SK-N-SH treated with all-trans-retinoic acid at 6 μM for 48 hours (cell line): ENCODE results near the gene LAG3.

Experiments
- ATAC-seq: fragments of 200-7000 bp; cut with Tn5 transposase; 3 replicates; pipeline ENCODE4 v1.9.1; 2020; ENCODE audit warnings: mild to moderate bottlenecking, moderate library complexity
- ARNTL ChIP-seq: fragments of 450-650 bp; formaldehyde crosslinking; IDR thresholded peaks from 2 replicates; pipeline ENCODE4 v1.5.0; 2020; ENCODE audit warnings: low read depth, mild to moderate bottlenecking, moderate library complexity, borderline replicate concordance
- CREB5 ChIP-seq: fragments of 250-450 bp; sonication (Bioruptor Pico); IDR thresholded peaks from 2 replicates; pipeline ENCODE4 v1.5.1; 2020; ENCODE audit warnings: low read depth, mild to moderate bottlenecking, moderate library complexity
- CSDC2 ChIP-seq: fragments of 250-450 bp; sonication (Bioruptor Pico); IDR thresholded peaks from 2 replicates; pipeline ENCODE4 v1.5.0; 2020; ENCODE audit warnings: mild to moderate bottlenecking, moderate library complexity
- CSRNP3 ChIP-seq: fragments of 250-450 bp; sonication (Bioruptor Pico); IDR thresholded peaks from 2 replicates; pipeline ENCODE4 v1.5.1; 2021; ENCODE audit warnings: mild to moderate bottlenecking, moderate library complexity
- ESRRG ChIP-seq: fragments of 250-450 bp; sonication (Bioruptor Pico); IDR thresholded peaks from 2 replicates; pipeline ENCODE4 v1.6.1; 2021; ENCODE audit warnings: mild to moderate bottlenecking
- GLIS3 ChIP-seq: fragments of 250-450 bp; sonication (Bioruptor Pico); IDR thresholded peaks from 2 replicates; pipeline ENCODE4 v1.5.0; 2020; ENCODE audit warnings: mild to moderate bottlenecking, moderate library complexity
- PATZ1 ChIP-seq: fragments of 250-450 bp; sonication (Bioruptor Pico); IDR thresholded peaks from 2 replicates; pipeline ENCODE4 v1.8.0; 2020; ENCODE audit warnings: mild to moderate bottlenecking, moderate library complexity, borderline replicate concordance
- PPARA ChIP-seq: fragments of 250-450 bp; sonication (Bioruptor Pico); IDR thresholded peaks from 2 replicates; pipeline ENCODE4 v1.5.0; 2020; ENCODE audit warnings: mild to moderate bottlenecking, borderline replicate concordance
- RARB ChIP-seq: fragments of 250-450 bp; sonication (Bioruptor Pico); IDR thresholded peaks from 2 replicates; pipeline ENCODE4 v1.8.0; 2021; ENCODE audit warnings: mild to moderate bottlenecking, moderate library complexity
- TCF4 ChIP-seq: fragments of 250-450 bp; sonication (Bioruptor Pico); IDR thresholded peaks from 2 replicates; pipeline ENCODE4 v1.8.0; 2021; ENCODE audit warnings: mild to moderate bottlenecking, moderate library complexity, borderline replicate concordance
- TOX ChIP-seq: fragments of 250-450 bp; sonication (Bioruptor Pico); IDR thresholded peaks from 2 replicates; pipeline ENCODE4 v1.8.0; 2021; ENCODE audit warnings: mild to moderate bottlenecking, moderate library complexity, borderline replicate concordance
- ZC3H10 ChIP-seq: fragments of 250-450 bp; sonication (Bioruptor Pico); IDR thresholded peaks from 2 replicates; pipeline ENCODE4 v1.5.1; 2021; ENCODE audit warnings: mild to moderate bottlenecking, moderate library complexity
- ZFP3 ChIP-seq: fragments of 250-450 bp; sonication (Bioruptor Pico); IDR thresholded peaks from 2 replicates; pipeline ENCODE4 v1.5.0; 2020; ENCODE audit warnings: mild to moderate bottlenecking, moderate library complexity
- ZNF565 ChIP-seq: fragments of 450-650 bp; formaldehyde crosslinking; conservative IDR thresholded peaks from 2 replicates; pipeline ENCODE4 v1.5.0; 2020; ENCODE audit warnings: low read depth, mild to moderate bottlenecking, moderate library complexity
- ZNF70 ChIP-seq: fragments of 450-650 bp; formaldehyde crosslinking; IDR thresholded peaks from 2 replicates; pipeline ENCODE4 v1.5.0; 2020; ENCODE audit warnings: mild to moderate bottlenecking, moderate library complexity
- ZNF8 ChIP-seq: fragments of 450-650 bp; formaldehyde crosslinking; IDR thresholded peaks from 2 replicates; pipeline ENCODE4 v1.5.0; 2020; ENCODE audit warnings: mild to moderate bottlenecking, moderate library complexity
- TF ChIP-seq, protein P1 (sequence below): fragments of 250-450 bp; sonication (Bioruptor Pico); IDR thresholded peaks from 2 replicates; pipeline ENCODE4 v1.8.0; 2021; ENCODE audit warnings: low read depth, mild to moderate bottlenecking, moderate library complexity, borderline replicate concordance

Gene LAG3

GRCh38 chr12:6766651-6767349, 5.5 kb upstream of the LAG3 start:
- no peak for TF ChIP-seq TOX (CRISPR knock-in tag)
- peak; percentile 26 for ATAC-seq

DNA sequence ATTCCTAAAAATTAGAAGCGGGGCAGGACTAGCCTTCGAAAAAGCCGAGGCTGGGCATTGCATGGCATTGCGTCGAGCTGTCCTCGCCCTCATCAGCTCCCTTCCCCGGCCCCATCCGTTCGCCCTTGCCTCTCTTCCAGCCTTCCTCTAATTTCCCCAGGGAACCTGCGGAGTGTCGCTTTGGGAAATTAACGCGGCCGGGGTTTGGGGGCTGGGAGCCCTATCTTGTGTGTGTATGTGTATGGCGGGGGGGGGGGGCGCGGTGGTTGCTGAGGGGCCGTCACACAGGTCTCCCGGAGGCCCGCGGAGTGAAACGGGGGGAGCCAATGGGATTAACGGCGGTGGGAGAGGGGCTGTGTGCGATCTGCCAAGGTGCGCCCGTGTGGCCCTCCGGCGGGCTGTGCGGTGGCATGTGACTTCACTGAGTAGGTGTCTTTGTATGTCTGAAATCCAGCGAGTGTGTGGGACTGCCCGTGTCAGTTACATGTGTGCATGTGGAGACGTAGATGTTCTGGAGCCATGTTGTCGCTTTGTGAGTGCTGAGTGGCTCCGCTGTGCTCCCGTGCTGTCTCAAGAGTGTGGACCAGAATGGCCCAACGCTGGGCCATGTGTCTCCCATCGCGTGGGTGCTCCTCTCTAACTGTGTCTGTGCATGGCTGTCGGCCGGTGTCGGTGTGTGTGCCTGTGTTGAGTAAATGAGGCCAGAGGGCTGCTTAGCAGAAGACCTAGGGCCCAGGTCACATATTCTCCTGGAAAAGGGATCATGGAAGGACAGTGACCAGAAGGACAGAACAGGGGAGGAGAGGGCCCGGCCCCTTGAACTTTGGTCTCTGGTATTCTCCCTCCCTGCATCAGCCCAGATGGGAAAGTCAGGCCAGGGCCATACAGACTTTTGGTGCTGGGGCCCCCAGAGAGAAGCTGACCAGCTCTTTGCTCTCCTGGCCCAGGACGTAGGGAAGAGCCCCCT, 4.7 kb upstream of the LAG3 start:
- peak; percentile 2; the same call in 1 of the 3 replicates for ATAC-seq
- TF ChIP-seq, protein P1, sequence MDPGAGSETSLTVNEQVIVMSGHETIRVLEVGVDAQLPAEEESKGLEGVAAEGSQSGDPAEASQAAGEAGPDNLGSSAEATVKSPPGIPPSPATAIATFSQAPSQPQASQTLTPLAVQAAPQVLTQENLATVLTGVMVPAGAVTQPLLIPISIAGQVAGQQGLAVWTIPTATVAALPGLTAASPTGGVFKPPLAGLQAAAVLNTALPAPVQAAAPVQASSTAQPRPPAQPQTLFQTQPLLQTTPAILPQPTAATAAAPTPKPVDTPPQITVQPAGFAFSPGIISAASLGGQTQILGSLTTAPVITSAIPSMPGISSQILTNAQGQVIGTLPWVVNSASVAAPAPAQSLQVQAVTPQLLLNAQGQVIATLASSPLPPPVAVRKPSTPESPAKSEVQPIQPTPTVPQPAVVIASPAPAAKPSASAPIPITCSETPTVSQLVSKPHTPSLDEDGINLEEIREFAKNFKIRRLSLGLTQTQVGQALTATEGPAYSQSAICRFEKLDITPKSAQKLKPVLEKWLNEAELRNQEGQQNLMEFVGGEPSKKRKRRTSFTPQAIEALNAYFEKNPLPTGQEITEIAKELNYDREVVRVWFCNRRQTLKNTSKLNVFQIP, result no peak
- TF ChIP-seq RARB (no peak), CSRNP3 (CRISPR knock-in tag) (no peak), GLIS3 (CRISPR knock-in tag) (no peak), ZNF8 (CRISPR knock-in tag) (no peak), PATZ1 (CRISPR knock-in tag) (no peak)

DNA sequence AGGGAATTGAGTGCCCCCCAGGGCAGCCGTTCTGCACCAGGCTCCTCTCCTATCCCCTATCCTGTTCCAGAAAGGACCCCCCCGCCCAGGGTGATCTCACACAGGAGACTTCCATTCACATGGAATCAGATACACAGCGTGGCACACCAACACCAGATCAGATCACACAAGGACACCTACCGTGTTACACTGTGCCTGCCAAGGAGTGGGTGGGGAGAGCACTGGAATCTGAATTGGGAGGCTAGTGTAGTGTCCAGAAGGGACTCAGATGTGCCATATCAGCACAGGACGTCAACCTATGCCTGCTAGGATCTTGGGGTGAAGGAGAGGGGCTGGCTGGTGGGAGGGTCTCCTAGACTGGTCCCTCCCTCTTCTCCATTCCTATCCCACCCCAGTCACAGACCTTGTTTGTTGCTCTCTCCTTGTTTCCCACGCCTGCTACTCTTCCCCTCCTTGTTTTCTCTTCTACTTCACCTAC, 3.8 kb upstream of the LAG3 start:
- ATAC-seq, result no peak
- TF ChIP-seq PATZ1 (CRISPR knock-in tag) (no peak), ZNF70 (CRISPR knock-in tag) (no peak), PPARA (CRISPR knock-in tag) (no peak), CREB5 (no peak), ZC3H10 (CRISPR knock-in tag) (no peak), ARNTL (CRISPR knock-in tag) (no peak), ZNF565 (CRISPR knock-in tag) (no peak), CSDC2 (CRISPR knock-in tag) (no peak), ZFP3 (CRISPR knock-in tag) (no peak), ESRRG (CRISPR knock-in tag) (no peak), ZNF8 (CRISPR knock-in tag) (no peak), GLIS3 (CRISPR knock-in tag) (no peak), CSRNP3 (CRISPR knock-in tag) (no peak), TCF4 (CRISPR knock-in tag) (no peak)
- TF ChIP-seq, protein P1, result no peak
